Mesothelial cell of epicardium (in vitro differentiated cells): ENCODE results near the gene PRPF31. TPM values are rescaled to one million over a fixed set of nuclear protein-coding genes. Genes with fewer than 3 reads are reported as not detected.
"Not testable (repeated sequence)": the region's sequence is repeated elsewhere in the genome, so short reads cannot be mapped to it uniquely, and the experiment has no call there.

Experiments
- DNase-seq, 2 experiments: peaks; one replicate each; pipeline ENCODE4 v3.0.0; 2021; ENCODE audit warnings: low spot score in 2 of 2; ENCODE audit not compliant: unreplicated experiment in 2 of 2
- H3K27ac Mint-ChIP-seq: 2 replicates; pipeline ENCODE4 v1.8.0; 2021; ENCODE audit warnings: mixed read lengths
- H3K27me3 Mint-ChIP-seq: 2 replicates; pipeline ENCODE4 v1.8.0; 2021; ENCODE audit warnings: low read depth, mixed read lengths
- H3K36me3 Mint-ChIP-seq: 2 replicates; pipeline ENCODE4 v1.8.0; 2021; ENCODE audit warnings: mixed read lengths
- H3K4me1 Mint-ChIP-seq: 2 replicates; pipeline ENCODE4 v1.8.0; 2021; ENCODE audit warnings: mixed read lengths
- H3K4me3 Mint-ChIP-seq: 2 replicates; pipeline ENCODE4 v1.8.0; 2021; ENCODE audit warnings: mild to moderate bottlenecking, moderate library complexity, mixed read lengths
- H3K9me3 Mint-ChIP-seq: 2 replicates; pipeline ENCODE4 v1.8.0; 2021; ENCODE audit warnings: mixed read lengths
- CTCF ChIP-seq: fragments of 200-600 bp; sonication (generic); IDR thresholded peaks from one replicate; pipeline ENCODE4 v1.5.0; 2021; ENCODE audit warnings: antibody characterized with exemption; ENCODE audit not compliant: unreplicated experiment
- total RNA-seq: library from RNA; stranded (reverse); gene quantifications from 3 replicates; pipeline ENCODE4 v1.2.1, GENCODE V29; 2021

PRPF31 gene
- total RNA-seq, 1 donor from 2014 or later: 80.6 TPM

- TF ChIP-seq CTCF: no peak
- no peaks in the 10 kb centered on the region for H3K9me3 Mint-ChIP-seq
- H3K27me3 Mint-ChIP-seq: peaks cover 9% of the 10 kb centered on the region
- H3K36me3 Mint-ChIP-seq: peaks cover 2% of the 10 kb centered on the region
- H3K27ac Mint-ChIP-seq: no peak overlapping the region
- no peak overlapping the region for H3K4me3 Mint-ChIP-seq
- no peak for DNase-seq
- H3K4me1 Mint-ChIP-seq: peaks cover 37% of the 10 kb centered on the region
Measured at GRCh38 chr19:54162884-54163283, 47.3 kb downstream of the PRPF31 start.

GRCh38 chr19:54164369-54165068, 49.0 kb downstream of the PRPF31 start:
- no peaks in the 10 kb centered on the region for H3K9me3 Mint-ChIP-seq
- H3K4me1 Mint-ChIP-seq: peaks cover 27% of the 10 kb centered on the region
- H3K27ac Mint-ChIP-seq: no peak overlapping the region
- no peak for TF ChIP-seq CTCF
- peaks cover 9% of the 10 kb centered on the region for H3K27me3 Mint-ChIP-seq
- peak in 1 of 2 experiments; percentile 52 for DNase-seq
- H3K4me3 Mint-ChIP-seq: peak overlapping the region; percentile 22
- peaks cover 2% of the 10 kb centered on the region for H3K36me3 Mint-ChIP-seq

- no peak for TF ChIP-seq CTCF
- Mint-ChIP-seq H3K27me3 (peaks cover 9% of the 10 kb centered on the region), H3K9me3 (no peaks in the 10 kb centered on the region), H3K36me3 (peaks cover 2% of the 10 kb centered on the region), H3K27ac (no peak overlapping the region), H3K4me3 (no peak overlapping the region), H3K4me1 (peaks cover 21% of the 10 kb centered on the region)
- DNase-seq: no peak
Measured at GRCh38 chr19:54165222-54165621, 49.7 kb downstream of the PRPF31 start.

- H3K36me3 Mint-ChIP-seq: no peaks in the 10 kb centered on the region
- no peak overlapping the region for H3K4me3 Mint-ChIP-seq
- DNase-seq: peak; percentile 88 to 98
- peaks cover 5% of the 10 kb centered on the region for H3K27me3 Mint-ChIP-seq
- TF ChIP-seq CTCF: peak; percentile 83
- no peaks in the 10 kb centered on the region for H3K9me3 Mint-ChIP-seq
- H3K4me1 Mint-ChIP-seq: peaks cover 15% of the 10 kb centered on the region
- H3K27ac Mint-ChIP-seq: no peak overlapping the region
Measured at GRCh38 chr19:54168174-54168917, 52.8 kb downstream of the PRPF31 start.

GRCh38 chr19:54169149-54169740, 53.7 kb downstream of the PRPF31 start:
- H3K27ac Mint-ChIP-seq: no peak overlapping the region
- no peaks in the 10 kb centered on the region for H3K36me3 Mint-ChIP-seq
- DNase-seq: no peak
- peaks cover 3% of the 10 kb centered on the region for H3K27me3 Mint-ChIP-seq
- peaks cover 14% of the 10 kb centered on the region for H3K4me1 Mint-ChIP-seq
- TF ChIP-seq CTCF: no peak
- H3K4me3 Mint-ChIP-seq: no peak overlapping the region
- no peaks in the 10 kb centered on the region for H3K9me3 Mint-ChIP-seq

GRCh38 chr19:54171736-54172431, 56.3 kb downstream of the PRPF31 start:
- DNase-seq, H3K9me3 Mint-ChIP-seq, H3K36me3 Mint-ChIP-seq, H3K4me1 Mint-ChIP-seq, H3K27me3 Mint-ChIP-seq: not testable (repeated sequence)
- H3K27ac Mint-ChIP-seq: peak overlapping the region; percentile 68
- peak overlapping the region; percentile 54 for H3K4me3 Mint-ChIP-seq
